ENCODE data around the gene HOXB2. TPM values are rescaled to one million over a fixed set of nuclear protein-coding genes. Genes with fewer than 3 reads are reported as not detected.

HOXB2 gene
- total and polyA plus RNA-seq, 2 of the 8 experiments (the other 6 are each of a cell fraction or from before 2014, with no cell fraction given): not detected

DNA sequence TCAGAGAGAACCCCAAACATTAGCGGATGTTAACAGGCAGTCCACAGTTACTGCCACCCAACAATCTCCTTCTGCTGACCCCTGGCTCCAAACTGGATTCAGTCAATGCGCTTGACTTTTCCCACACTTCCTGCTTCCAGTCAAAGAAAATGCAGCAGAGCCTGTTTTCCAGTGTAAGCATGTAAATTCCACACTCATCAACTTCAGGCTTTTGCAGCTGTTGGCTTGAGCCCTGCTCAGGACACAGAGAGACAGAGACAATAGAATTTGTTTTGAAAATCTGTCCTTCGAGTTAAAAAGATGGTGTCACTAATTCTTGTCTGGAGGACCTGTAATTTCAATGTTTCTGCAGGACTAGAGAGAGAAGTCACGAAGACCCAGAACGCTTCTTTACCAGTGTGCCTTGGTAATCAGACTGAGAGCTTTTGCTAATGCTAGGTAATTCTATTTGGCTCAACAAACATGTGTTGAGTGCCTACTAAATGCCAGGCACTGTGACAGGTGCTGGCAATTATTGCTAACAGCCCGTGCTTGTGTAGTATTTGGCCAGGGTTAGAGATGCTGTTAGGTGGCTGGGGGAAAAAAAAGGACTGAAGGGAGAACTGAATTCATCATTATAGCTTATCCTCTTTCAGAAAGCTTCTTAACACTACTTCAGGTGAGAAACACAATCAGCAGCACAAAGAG lies 46.6 kb downstream of the HOXB2 start:
- H3K79me2 ChIP-seq (ENCODE audit: control insufficient read depth in 1 of 2, insufficient read depth in 2 of 2, low read length in 2 of 2): no peaks in the 10 kb centered on the region
- CTCF ChIA-PET (ENCODE audit: partially characterized antibody): interaction anchor here (0.8 to 1.9 kb wide), 11 partner anchors 21 to 191 kb away, joined by 3 to 7 read pairs (median 3); no protein-coding TSS in a partner anchor
- H2BK120ac ChIP-seq (replicated peaks; ENCODE audit: low read depth, low read length): no peak overlapping the region
- H4K8ac ChIP-seq (ENCODE audit: extremely low read depth, insufficient read depth, low read length): no peak overlapping the region
- peaks cover 7 to 35% (median 29%) of the 10 kb centered on the region in 4 experiments for H3K27me3 ChIP-seq (replicated peaks in 1 of 4; ENCODE audit: control insufficient read depth in 3 of 4, extremely low read depth in 1 of 4, insufficient read depth in 3 of 4, low read length in 3 of 4)
- H3K14ac ChIP-seq (ENCODE audit: insufficient read length): no peak overlapping the region
- H2AK5ac ChIP-seq (ENCODE audit: low read depth, low read length): no peak overlapping the region
- H3K4ac ChIP-seq (replicated peaks; ENCODE audit: insufficient read length, low read depth, low read length): no peak overlapping the region
- POLR2A ChIA-PET (ENCODE audit: partially characterized antibody): interaction anchor here (1.2 kb wide), 1 partner anchor 450 kb away, joined by 3 read pairs; the partner anchor contains the start of gene NFE2L1
- H2BK20ac ChIP-seq (ENCODE audit: low read length): no peak overlapping the region
- no peak overlapping the region for H3K4me3 ChIP-seq (ENCODE audit: extremely low read depth in 1 of 4, insufficient read depth in 2 of 4, low read depth in 3 of 4, low read length in 4 of 4)
- no peak overlapping the region for H2AFZ ChIP-seq (ENCODE audit: low read length)
- no peaks in the 10 kb centered on the region for H3K23me2 ChIP-seq (ENCODE audit: low read depth, low read length)
- H3K9ac ChIP-seq (replicated peaks in 1 of 4; ENCODE audit: extremely low read depth in 1 of 4, low read depth in 3 of 4, low read length in 3 of 4): no peak overlapping the region
- no peaks in the 10 kb centered on the region for H3K79me1 ChIP-seq (ENCODE audit: low read depth, low read length)
- TF ChIP-seq BRCA1 (IDR thresholded peaks at IDR 0.05; ENCODE audit: low read depth, low read length) (no peak), SUZ12 (IDR thresholded peaks at IDR 0.05; ENCODE audit: low read length) (no peak), GTF2F1 (IDR thresholded peaks at IDR 0.05; ENCODE audit: borderline replicate concordance, low read depth, low read length) (no peak), HDAC2 (IDR thresholded peaks at IDR 0.05; ENCODE audit: borderline replicate concordance in 1 of 2, low read depth in 2 of 2, low read length in 2 of 2) (no peak), CBX5 (IDR thresholded peaks at IDR 0.05; ENCODE audit: low read depth, low read length) (no peak), MAFK (IDR thresholded peaks at IDR 0.05; ENCODE audit: low read depth, low read length) (no peak), CREB1 (IDR thresholded peaks at IDR 0.05) (no peak), RAD21 (IDR thresholded peaks at IDR 0.05 in 1 of 2, conservative IDR thresholded peaks at IDR 0.05 in 1 of 2; ENCODE audit: low read depth in 2 of 2, low read length in 2 of 2) (no peak), JUND (IDR thresholded peaks at IDR 0.05; ENCODE audit: low read length) (no peak)
- H2BK12ac ChIP-seq (ENCODE audit: low read depth, low read length): no peak overlapping the region
- no peaks in the 10 kb centered on the region for H3K36me3 ChIP-seq (ENCODE audit: control insufficient read depth in 2 of 4, insufficient read depth in 4 of 4, low read length in 3 of 4)
- H4K91ac ChIP-seq (replicated peaks; ENCODE audit: insufficient read length, low read length): no peak overlapping the region
- no peaks in the 10 kb centered on the region for H3K9me3 ChIP-seq (ENCODE audit: insufficient read depth in 2 of 2, low read depth in 1 of 2, low read length in 1 of 2)
- no peak overlapping the region for H2BK15ac ChIP-seq (ENCODE audit: low read length)
- peaks cover 1 to 2% of the 10 kb centered on the region in 2 experiments for H4K20me1 ChIP-seq (replicated peaks in 1 of 2; ENCODE audit: control insufficient read depth in 1 of 2, insufficient read depth in 2 of 2, low read length in 2 of 2)
- no peak overlapping the region for H4K5ac ChIP-seq (ENCODE audit: insufficient read length, low read depth, low read length)
- H3K23ac ChIP-seq (ENCODE audit: insufficient read length): no peak overlapping the region
- 77% methylated on average over 6 of the region's 6 CpGs; no CpG with 5 or more reads in 1 of the 2 experiments for WGBS, 2 experiments (ENCODE audit: extremely low coverage in 1 of 2, insufficient coverage in 1 of 2, insufficient read length in 1 of 2, insufficient replicate concordance in 2 of 2, low coverage in 1 of 2, low lambda C conversion rate in 2 of 2, missing lambda C conversion rate in 1 of 2)
- FAIRE-seq: no peak
- H3K56ac ChIP-seq (replicated peaks; ENCODE audit: insufficient read length, low read depth, low read length): no peak overlapping the region
- DNase-seq (ENCODE audit: low read depth in 1 of 2, low spot score in 2 of 2): no peak
- no peak overlapping the region for H3K4me2 ChIP-seq (ENCODE audit: insufficient read depth in 1 of 2, low read depth in 2 of 2, low read length in 2 of 2)
- no peak overlapping the region for H3K27ac ChIP-seq (ENCODE audit: low read depth, low read length)
- H2BK5ac ChIP-seq (ENCODE audit: low read depth, low read length): no peak overlapping the region
- no peak overlapping the region for H3K18ac ChIP-seq (ENCODE audit: extremely low read depth, low read length)
- H3K4me1 ChIP-seq (replicated peaks in 1 of 4; ENCODE audit: control insufficient read depth in 3 of 4, insufficient read depth in 4 of 4, low read length in 3 of 4): peaks cover 0 to 4% (median under 1%) of the 10 kb centered on the region in 4 experiments; a peak in 4 of 7 replicates
